K562 (cell line): ENCODE data around the gene CTU1. TPM values are rescaled to one million over a fixed set of nuclear protein-coding genes. Genes with fewer than 3 reads are reported as not detected.

Experiments
- ATAC-seq: fragments of 200-7000 bp; cut with Tn5 transposase; 3 replicates; pipeline ENCODE4 v1.9.1; 2020; ENCODE audit warnings: moderate library complexity
- BruUV-seq: library from RNA; stranded (reverse); fragments of 400-500 nt; replicated peaks from 2 replicates; lab custom pipeline; 2021; lab: Mats Ljungman, UMichigan
- CTCF ChIA-PET: fragments of 300-600 bp; formaldehyde crosslinking; extraction: SDS; loops from one replicate; lab custom pipeline; 2021; ENCODE audit warnings: low intra/inter-chr PET ratio; lab: Yijun Ruan, JAX
- POLR2A ChIA-PET: fragments of 300-600, 350-650 bp; sonication (Branson Sonifier 250); formaldehyde crosslinking; extraction: SDS; loops from one replicate; lab custom pipeline; 2021; ENCODE audit warnings: antibody characterized with exemption, inconsistent platforms; lab: Yijun Ruan, JAX
- DNase-seq, 4 experiments: peaks; one replicate each; pipeline versions ENCODE4 v3.0.0 to v3.0.0-alpha.2; 2011 to 2018; ENCODE audit warnings: low spot score in 3 of 4, mixed read lengths in 3 of 4; ENCODE audit errors: extremely low read depth in 1 of 4
- FAIRE-seq: peaks from 2 replicates; lab custom pipeline; 2011; peaks lifted over from hg19 to GRCh38; lab: Jason Lieb, UNC
- H2AFZ ChIP-seq: 2 replicates; pipeline ENCODE4 v1.6.0; 2011; ENCODE audit warnings: low read depth, low read length, control low read depth, inconsistent platforms
- H3K27ac ChIP-seq: fragments of 200-600 bp; 3 replicates; pipeline ENCODE4 v1.8.0; 2011; ENCODE audit warnings: low read depth, mild to moderate bottlenecking, control low read depth, inconsistent platforms, low read length, moderate library complexity, mixed read lengths; ENCODE audit errors: extremely low read depth
- H3K27me3 ChIP-seq, 2 experiments: fragments of 300-600 bp in 1 of 2; 2 replicates in 1 of 2; 3 replicates in 1 of 2; pipeline versions ENCODE4 v1.6.0 to v1.8.0; 2011; ENCODE audit warnings: inconsistent platforms in 2 of 2, low read length in 2 of 2, mild to moderate bottlenecking in 1 of 2, mixed read lengths in 1 of 2, moderate library complexity in 1 of 2; ENCODE audit not compliant: control insufficient read depth in 2 of 2, insufficient read depth in 2 of 2
- H3K36me3 ChIP-seq: fragments of 300-600 bp; 3 replicates; pipeline ENCODE4 v1.8.0; 2011; ENCODE audit warnings: mild to moderate bottlenecking, low read length, inconsistent platforms; ENCODE audit not compliant: control insufficient read depth, insufficient read depth
- H3K4me1 ChIP-seq, 2 experiments: fragments of 200-600 bp in 1 of 2; replicated peaks in 1 of 2; 2 replicates in 1 of 2; 3 replicates in 1 of 2; pipeline versions ENCODE4 v1.5.1 to v1.8.0; 2011; ENCODE audit warnings: inconsistent platforms in 2 of 2, low read length in 2 of 2, mild to moderate bottlenecking in 1 of 2, mixed read lengths in 1 of 2, moderate library complexity in 1 of 2; ENCODE audit not compliant: control insufficient read depth in 2 of 2, insufficient read depth in 2 of 2
- H3K4me2 ChIP-seq: 2 replicates; pipeline ENCODE4 v1.6.1; 2011; ENCODE audit warnings: low read length, control low read depth, inconsistent platforms, mixed read lengths; ENCODE audit not compliant: insufficient read depth
- H3K4me3 ChIP-seq: fragments of 200-600 bp; sonication (generic), shearing (Covaris generic); 2 replicates; pipeline ENCODE4 v1.5.1; 2016; ENCODE audit warnings: control low read depth, inconsistent platforms
- H3K79me2 ChIP-seq: fragments of 200-600 bp; 3 replicates; pipeline ENCODE4 v1.8.0; 2011; ENCODE audit warnings: low read length, inconsistent platforms; ENCODE audit not compliant: control insufficient read depth, insufficient read depth
- H3K9ac ChIP-seq, 2 experiments: 2 replicates each; pipeline versions ENCODE4 v1.6.0 to v1.6.1; 2011; ENCODE audit warnings: low read depth in 2 of 2, low read length in 2 of 2, control low read depth in 1 of 2, inconsistent platforms in 1 of 2, mild to moderate bottlenecking in 1 of 2, mixed read lengths in 1 of 2; ENCODE audit not compliant: insufficient read depth in 1 of 2
- H3K9me1 ChIP-seq: one replicate; pipeline ENCODE4 v1.6.0; 2011; ENCODE audit warnings: inconsistent platforms, mild to moderate bottlenecking, low read length, moderate library complexity; ENCODE audit not compliant: control insufficient read depth, insufficient read depth
- H3K9me3 ChIP-seq: replicated peaks from 2 replicates; pipeline ENCODE4 v1.5.1; 2011; ENCODE audit warnings: low read depth, low read length, inconsistent platforms; ENCODE audit not compliant: control insufficient read depth, insufficient read depth
- H4K20me1 ChIP-seq: replicated peaks from 2 replicates; pipeline ENCODE4 v1.6.1; 2011; ENCODE audit warnings: low read length, inconsistent platforms, mixed read lengths; ENCODE audit not compliant: control insufficient read depth, insufficient read depth
- BHLHE40 ChIP-seq: IDR thresholded peaks from 2 replicates; pipeline ENCODE4 v1.6.1; 2011; ENCODE audit warnings: low read length, improper control_type of control experiment
- ETV6 ChIP-seq, 3 experiments: fragments of 150-350 bp in 1 of 3; sonication (generic) in 1 of 3; formaldehyde crosslinking in 1 of 3; IDR thresholded peaks; 2 replicates each; pipeline versions ENCODE4 v1.6.1 to v1.8.0; 2014 to 2022; ENCODE audit warnings: borderline replicate concordance in 2 of 3, low read depth in 2 of 3, antibody characterized with exemption in 1 of 3, low read length in 1 of 3, mild to moderate bottlenecking in 1 of 3, missing genetic modification reagents in 1 of 3
- HCFC1 ChIP-seq: IDR thresholded peaks from 2 replicates; pipeline ENCODE4 v1.6.1; 2012; ENCODE audit warnings: low read depth, low read length, improper control_type of control experiment
- HNRNPH1 ChIP-seq: fragments of 200-400 bp; formaldehyde crosslinking; optimal IDR thresholded peaks from 2 replicates; pipeline ENCODE3; 2017; ENCODE audit warnings: low read depth, mild to moderate bottlenecking, low read length, moderate library complexity
- HNRNPK ChIP-seq: fragments of 200-400 bp; formaldehyde crosslinking; IDR thresholded peaks from one replicate; pipeline ENCODE4 v1.6.1; 2018; ENCODE audit warnings: mild to moderate bottlenecking, low read depth, low read length; ENCODE audit not compliant: poor library complexity, severe bottlenecking
- HNRNPLL ChIP-seq: fragments of 200-400 bp; formaldehyde crosslinking; IDR thresholded peaks from 2 replicates; pipeline ENCODE4 v1.6.1; 2017; ENCODE audit warnings: low read length, low read depth, mild to moderate bottlenecking; ENCODE audit not compliant: poor library complexity, severe bottlenecking
- MAFK ChIP-seq: IDR thresholded peaks from 2 replicates; pipeline ENCODE4 v1.6.1; 2011; ENCODE audit warnings: low read length, improper control_type of control experiment
- MAX ChIP-seq: sonication (generic); formaldehyde crosslinking; IDR thresholded peaks from 2 replicates; pipeline ENCODE4 v1.9.0; 2022; ENCODE audit warnings: mild to moderate bottlenecking, missing genetic modification reagents
- NCOR1 ChIP-seq: fragments of 450-650 bp; IDR thresholded peaks from 2 replicates; pipeline ENCODE4 v1.6.1; 2016; ENCODE audit warnings: mild to moderate bottlenecking, moderate library complexity
- PHTF2 ChIP-seq: fragments of 250-450 bp; sonication (Bioruptor Pico); IDR thresholded peaks from 2 replicates; pipeline ENCODE4 v1.5.0; 2021; ENCODE audit warnings: mild to moderate bottlenecking
- PRMT5 ChIP-seq: sonication (generic); formaldehyde crosslinking; IDR thresholded peaks from 2 replicates; pipeline ENCODE4 v1.5.0; 2020; ENCODE audit warnings: missing genetic modification reagents
- PRPF4 ChIP-seq: fragments of 200-400 bp; formaldehyde crosslinking; IDR thresholded peaks from one replicate; pipeline ENCODE4 v1.6.1; 2017; ENCODE audit warnings: low read length, low read depth, mild to moderate bottlenecking; ENCODE audit not compliant: insufficient read depth, poor library complexity, severe bottlenecking
- RAD21 ChIP-seq, 2 experiments: fragments of 250-450 bp in 1 of 2; fragments of 450-650 bp in 1 of 2; sonication (Bioruptor Pico) in 1 of 2; formaldehyde crosslinking in 1 of 2; IDR thresholded peaks in 1 of 2; conservative IDR thresholded peaks in 1 of 2; 2 replicates each; pipeline versions ENCODE4 v1.4.0 to v1.8.0; 2020 to 2022; ENCODE audit warnings: mild to moderate bottlenecking in 2 of 2, moderate library complexity in 1 of 2
- RBM17 ChIP-seq: fragments of 200-400 bp; formaldehyde crosslinking; IDR thresholded peaks from 2 replicates; pipeline ENCODE4 v1.6.1; 2017; ENCODE audit warnings: low read depth, mild to moderate bottlenecking, low read length, borderline replicate concordance
- SPI1 ChIP-seq: IDR thresholded peaks from 2 replicates; pipeline ENCODE4 v1.6.1; 2011; ENCODE audit warnings: low read depth, low read length, control low read depth, borderline replicate concordance
- TAF1 ChIP-seq: IDR thresholded peaks from 2 replicates; pipeline ENCODE4 v1.6.1; 2011; ENCODE audit warnings: mild to moderate bottlenecking, low read length, moderate library complexity; ENCODE audit not compliant: insufficient read depth, control insufficient read depth, severe bottlenecking; ENCODE audit errors: extremely low read depth
- TAF15 ChIP-seq: fragments of 200-400 bp; formaldehyde crosslinking; IDR thresholded peaks from 2 replicates; pipeline ENCODE4 v1.6.1; 2017; ENCODE audit warnings: mild to moderate bottlenecking, low read depth, low read length, moderate library complexity
- YBX1 ChIP-seq: fragments of 450-650 bp; IDR thresholded peaks from 2 replicates; pipeline ENCODE4 v1.7.1; 2016; ENCODE audit warnings: mild to moderate bottlenecking
- ZNF740 ChIP-seq, 3 experiments: fragments of 200-800 bp in 1 of 3; sonication (Bioruptor generic) in 1 of 3; sonication (generic) in 1 of 3; formaldehyde crosslinking in 1 of 3; IDR thresholded peaks; 2 replicates each; pipeline versions ENCODE4 v1.6.1 to v1.8.0; 2016 to 2022; ENCODE audit warnings: mild to moderate bottlenecking in 2 of 3, missing compliant biosample characterization in 2 of 3, missing genetic modification characterization in 2 of 3, missing genetic modification reagents in 1 of 3
- ZNF76 ChIP-seq: fragments of 250-450 bp; sonication (Bioruptor Pico); IDR thresholded peaks from 2 replicates; pipeline ENCODE4 v1.4.0; 2020; ENCODE audit warnings: mild to moderate bottlenecking, moderate library complexity, borderline replicate concordance
- WGBS: fragments of 100-300 bp; shearing (Covaris generic); methylation state at CpG from one replicate; pipeline ENCODE4 v1.1.6; 2016; ENCODE audit warnings: low coverage, mixed read lengths; ENCODE audit not compliant: insufficient coverage; ENCODE audit errors: missing lambda C conversion rate; 5-methylcytosine and 5-hydroxymethylcytosine counted together
- in situ Hi-C: fragments of 300-500 bp; cut with MboI; formaldehyde crosslinking; loops from 4 replicates; pipeline ENCODE4 v1.15.0; 2018; ENCODE audit warnings: inconsistent platforms, mixed read lengths
- intact Hi-C: fragments of 100-400 bp; cut with micrococcal nuclease; formaldehyde crosslinking; loops from 2 replicates; pipeline ENCODE4 v1.14.2; 2022
- polyA plus RNA-seq, 8 experiments: library from polyadenylated mRNA; depleted of rRNA in 4 of 8; stranded (reverse) in 5 of 8; unstranded in 3 of 8; fragments of >200 nt; fragmentation: Nextera tagmentation in 2 of 8; fragmentation: Illumina TruSeq in 1 of 8; extraction: Ambion mirVana in 2 of 8; extraction: Trizol in 1 of 8; gene quantifications; 2 replicates each; pipeline versions ENCODE4 v1.2.1 to v1.2.3, GENCODE V29; 2011 to 2014; ENCODE audit warnings: inconsistent platforms in 1 of 8, missing spikeins in 1 of 8
- total RNA-seq, 7 experiments: library from RNA; depleted of rRNA in 6 of 7; stranded (reverse); fragments of >200 nt in 6 of 7; fragmentation: Illumina TruSeq in 2 of 7; extraction: Trizol in 2 of 7; gene quantifications; 2 replicates each; pipeline versions ENCODE4 v1.2.1 to v1.2.3, GENCODE V29; 2011 to 2021; ENCODE audit warnings: low replicate concordance in 1 of 7

CTU1 gene
- total and polyA plus RNA-seq, 9 of the 15 experiments (the other 6 are each of a cell fraction or from before 2014, with no cell fraction given): 0.03 to 18.4 (median 2.3) TPM; not detected in 1

- no TSS peak for BruUV-seq
- DNase-seq: no peak
- TF ChIP-seq HCFC1: no peak
- TF ChIP-seq TAF1: no peak
- no peak for TF ChIP-seq MAFK
- TF ChIP-seq HNRNPLL: no peak
- no peak for TF ChIP-seq HNRNPH1
- no peak for TF ChIP-seq TAF15
- no peak for TF ChIP-seq RBM17
- TF ChIP-seq RAD21 (CRISPR knock-in tag; conservative IDR thresholded peaks at IDR 0.05 in 1 of 2, IDR thresholded peaks at IDR 0.05 in 1 of 2): no peak
- TF ChIP-seq NCOR1: no peak
- TF ChIP-seq ZNF76: no peak
- TF ChIP-seq YBX1: no peak
- TF ChIP-seq PHTF2: no peak
- TF ChIP-seq BHLHE40: no peak
- TF ChIP-seq ZNF740 (CRISPR knock-in tag; IDR thresholded peaks at IDR 0.05): no peak
- no peak for TF ChIP-seq ZNF740 (tag; IDR thresholded peaks at IDR 0.05)
- no peak for TF ChIP-seq SPI1
- no peak for TF ChIP-seq HNRNPK
- TF ChIP-seq PRMT5 (CRISPR knock-in tag): no peak
- no peak for TF ChIP-seq MAX (CRISPR knock-in tag)
- TF ChIP-seq ETV6 (IDR thresholded peaks at IDR 0.05; ENCODE audit: borderline replicate concordance in 1 of 2, low read depth in 2 of 2, low read length in 1 of 2): no peak
- TF ChIP-seq ETV6 (CRISPR knock-in tag; IDR thresholded peaks at IDR 0.05; ENCODE audit: borderline replicate concordance): no peak
- TF ChIP-seq PRPF4: no peak
- TF ChIP-seq, all 486 proteins: peak for 0
- Histone ChIP-seq H3K4me3 (no peak overlapping the region), H3K4me2 (no peak overlapping the region), H3K4me1 (peaks cover 16% of the 10 kb centered on the region in 2 experiments), H4K20me1 (peaks cover 4% of the 10 kb centered on the region; the same call in 1 of the 2 replicates), H3K9me1 (no peaks in the 10 kb centered on the region), H3K79me2 (no peaks in the 10 kb centered on the region), H3K9ac (no peak overlapping the region), H3K36me3 (no peaks in the 10 kb centered on the region), H3K27me3 (peaks cover 11 to 60% of the 10 kb centered on the region in 2 experiments; a peak in 4 of 5 replicates), H3K9me3 (no peaks in the 10 kb centered on the region; the same call in 1 of the 2 replicates), H3K27ac (no peak overlapping the region), H2AFZ (no peak overlapping the region)
- ATAC-seq: no peak
- no peak for FAIRE-seq
- 3% methylated on average over 6 of the region's 6 CpGs for WGBS
- in situ Hi-C loops: no loop called here
- intact Hi-C loops: no loop called here
- POLR2A ChIA-PET: no interaction called here
- CTCF ChIA-PET: no interaction called here
Measured at GRCh38 chr19:51141181-51141580, 33.0 kb upstream of the CTU1 start.
